Stimulated activated CD4-positive, alpha-beta T cell treated with anti-CD3 and anti-CD28 coated beads, Interleukin-1b, Interleukin-23, amount 100 ng/mL, for 48 hours (primary cell): ENCODE data around the gene CD69.

Experiments
- DNase-seq: peaks from one replicate; pipeline ENCODE4 v3.0.0-alpha.2; 2020

CD69 gene

GRCh38 chr12:9760699-9761418 lies at the start of gene CD69:
Gene CD69, minus strand, starts transcription at chr12:9760901. Its CDS starts 81 bp downstream, at chr12:9760820.
- DNase-seq: peak; percentile 83

GRCh38 chr12:9809866-9810265 lies 49.2 kb upstream of the CD69 start:
- no peak for DNase-seq

- no peak for DNase-seq
Observed at GRCh38 chr12:9809338-9809737, 48.6 kb upstream of the CD69 start.

- DNase-seq: no peak
Observed at GRCh38 chr12:9808504-9808903, 47.8 kb upstream of the CD69 start.

- DNase-seq: no peak
Observed at GRCh38 chr12:9806714-9807113, 46.0 kb upstream of the CD69 start.

GRCh38 chr12:9805883-9806282 lies 45.2 kb upstream of the CD69 start:
- no peak for DNase-seq

- DNase-seq: no peak
Observed at GRCh38 chr12:9799961-9800360, 39.3 kb upstream of the CD69 start.

- peak; percentile 71 for DNase-seq
Observed at GRCh38 chr12:9797722-9798619, 37.3 kb upstream of the CD69 start.

- DNase-seq: no peak
Observed at GRCh38 chr12:9796971-9797370, 36.3 kb upstream of the CD69 start.

- DNase-seq: no peak
Observed at GRCh38 chr12:9796346-9796745, 35.6 kb upstream of the CD69 start.

- DNase-seq: no peak
Observed at GRCh38 chr12:9795945-9796344, 35.2 kb upstream of the CD69 start.

- no peak for DNase-seq
Observed at GRCh38 chr12:9794484-9795093, 33.9 kb upstream of the CD69 start.

- DNase-seq: no peak
Observed at GRCh38 chr12:9793779-9794395, 33.2 kb upstream of the CD69 start.

- DNase-seq: no peak
Observed at GRCh38 chr12:9792961-9793617, 32.4 kb upstream of the CD69 start.

- no peak for DNase-seq
Observed at GRCh38 chr12:9792185-9792900, 31.6 kb upstream of the CD69 start.

GRCh38 chr12:9786726-9787717 lies 26.3 kb upstream of the CD69 start:
- DNase-seq: no peak

- DNase-seq: no peak
Observed at GRCh38 chr12:9784816-9785215, 24.1 kb upstream of the CD69 start.

GRCh38 chr12:9784326-9784725 lies 23.6 kb upstream of the CD69 start:
- no peak for DNase-seq

- no peak for DNase-seq
Observed at GRCh38 chr12:9782547-9783382, 22.1 kb upstream of the CD69 start.

- no peak for DNase-seq
Observed at GRCh38 chr12:9781360-9781759, 20.7 kb upstream of the CD69 start.
